ENCODE data around the gene HES5. TPM values are rescaled to one million over a fixed set of nuclear protein-coding genes. Genes with fewer than 3 reads are reported as not detected.

Gene HES5
- total RNA-seq, 2 experiments from 2014 or later = 0.21 to 0.23 TPM

DNA sequence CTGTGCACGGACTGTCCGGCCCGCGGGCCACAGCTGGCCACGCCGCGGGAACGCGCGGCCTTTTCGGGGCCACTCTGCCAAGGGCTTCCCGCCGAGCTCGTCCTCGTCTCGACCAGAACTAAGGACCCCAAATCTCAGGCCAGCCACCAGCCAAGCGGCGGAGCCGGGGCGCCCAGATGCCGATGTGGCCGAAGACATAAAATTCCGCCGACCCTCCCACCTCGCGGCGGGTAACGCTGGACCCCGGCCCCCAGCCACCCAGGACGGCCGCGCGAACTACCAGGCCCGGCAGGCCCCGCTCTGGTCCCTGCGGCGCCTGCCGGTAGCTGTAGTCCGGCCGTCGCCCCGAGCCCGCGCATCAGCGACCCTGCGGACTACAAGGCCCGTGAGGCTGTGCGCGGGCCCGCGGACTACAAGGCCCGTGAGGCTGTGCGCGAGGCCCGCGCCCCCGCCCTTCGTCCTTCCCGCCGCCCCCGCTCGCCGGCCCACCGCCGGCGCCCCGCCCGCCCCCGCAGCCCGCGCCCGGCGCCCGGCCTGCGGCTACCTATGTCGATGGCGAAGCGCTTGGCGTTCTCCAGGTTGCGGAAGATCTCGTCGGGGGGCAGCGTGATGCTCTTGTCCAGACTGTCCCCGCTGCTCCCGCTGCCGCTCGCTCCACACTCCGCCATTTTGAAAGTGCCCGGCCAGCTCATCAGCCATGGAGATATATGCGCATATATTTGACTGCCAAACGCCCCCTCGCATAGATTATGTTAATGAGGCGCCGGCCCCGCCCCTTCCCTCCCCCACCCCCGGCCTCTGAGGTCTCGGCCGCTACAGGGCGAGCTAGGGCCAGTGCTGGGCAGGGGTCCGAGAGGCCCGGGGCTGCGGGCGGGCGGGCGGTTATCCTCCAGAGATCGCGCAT lies 3.9 kb downstream of the HES5 start, which contains the start of gene PANK4:
Gene PANK4 (minus strand): TSS at position 677 of the 904 bp plus-strand sequence. CDS start 9 bp downstream, at position 668.
- POLR2A ChIA-PET = interaction anchor here (0.7 to 3.6 kb wide), 7 partner anchors 21 to 113 kb away, joined by 3 to 28 read pairs (median 3); partner anchors contain the start of genes PRXL2B and TNFRSF14
- CTCF ChIA-PET = interaction anchor here (0.6 to 4.3 kb wide), 6 partner anchors 17 to 331 kb away, joined by 3 to 42 read pairs (median 4); partner anchors contain the start of gene PEX10

DNA sequence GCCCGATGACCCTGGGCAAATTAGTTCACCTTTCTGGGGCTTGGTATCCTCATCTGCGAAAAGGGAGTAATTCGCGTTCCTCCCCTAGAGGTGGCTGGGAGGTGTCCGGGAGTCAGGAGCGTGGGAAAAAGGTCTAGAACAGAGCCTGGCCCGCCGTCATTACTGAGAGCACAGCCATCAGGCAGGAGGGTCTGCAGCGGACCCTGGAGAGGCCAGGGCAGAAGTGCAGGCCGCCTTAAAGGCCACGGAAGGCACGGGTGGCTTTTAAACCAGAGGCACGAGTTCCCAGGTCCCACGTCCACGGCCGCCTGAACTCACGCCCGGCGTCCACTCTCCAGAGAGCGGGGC lies 4.5 kb downstream of the HES5 start:
- CTCF ChIA-PET = interaction anchor here (1.0 to 4.3 kb wide), 5 partner anchors 22 to 385 kb away, joined by 3 to 42 read pairs (median 5); partner anchors contain the start of gene PEX10
- POLR2A ChIA-PET = interaction anchor here (0.8 to 3.6 kb wide), 5 partner anchors 22 to 110 kb away, joined by 3 to 28 read pairs (median 11); partner anchors contain the start of genes PRXL2B and TNFRSF14

DNA sequence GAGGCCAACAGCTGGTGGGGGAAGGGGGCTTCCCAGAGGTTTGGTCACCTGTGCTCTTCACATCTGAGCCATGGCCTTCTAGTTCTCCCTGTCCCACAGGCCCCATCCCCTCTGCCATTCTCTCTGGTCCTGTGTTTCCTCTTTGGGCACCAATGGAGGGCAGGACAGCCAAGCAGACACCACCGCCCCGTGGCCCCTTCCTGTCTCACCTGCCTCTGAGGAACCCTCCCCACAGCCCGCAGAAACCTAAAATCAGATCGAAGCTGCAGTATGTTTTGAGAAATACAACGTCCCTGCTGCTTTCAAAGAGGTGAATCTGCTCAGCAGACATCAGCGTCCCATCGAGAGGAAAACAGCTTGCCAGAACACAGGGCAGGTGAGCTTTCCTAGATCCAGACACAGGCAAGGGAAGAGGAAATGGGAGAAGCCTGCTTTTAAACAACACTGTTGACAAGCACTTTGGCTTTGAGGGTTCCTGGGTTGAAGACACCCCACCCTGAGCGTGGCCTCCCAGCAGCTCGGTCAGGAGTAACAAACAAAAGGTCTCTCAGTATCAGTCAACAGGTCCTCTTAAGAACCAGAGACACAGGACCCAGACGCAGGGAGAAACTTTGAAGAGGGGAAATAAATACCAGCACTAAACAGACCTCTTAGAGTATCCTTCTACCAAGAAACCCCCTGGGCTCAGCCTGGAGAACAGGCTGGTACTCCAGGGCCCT lies 6.0 kb downstream of the HES5 start:
- CTCF ChIA-PET = interaction anchor here (0.8 to 4.3 kb wide), 9 partner anchors 19 to 384 kb away, joined by 3 to 42 read pairs (median 3); no protein-coding TSS in a partner anchor
- POLR2A ChIA-PET = interaction anchor here (1.0 to 3.6 kb wide), 5 partner anchors 10 to 61 kb away, joined by 3 to 26 read pairs (median 11); partner anchors contain the start of genes PRXL2B and TNFRSF14

DNA sequence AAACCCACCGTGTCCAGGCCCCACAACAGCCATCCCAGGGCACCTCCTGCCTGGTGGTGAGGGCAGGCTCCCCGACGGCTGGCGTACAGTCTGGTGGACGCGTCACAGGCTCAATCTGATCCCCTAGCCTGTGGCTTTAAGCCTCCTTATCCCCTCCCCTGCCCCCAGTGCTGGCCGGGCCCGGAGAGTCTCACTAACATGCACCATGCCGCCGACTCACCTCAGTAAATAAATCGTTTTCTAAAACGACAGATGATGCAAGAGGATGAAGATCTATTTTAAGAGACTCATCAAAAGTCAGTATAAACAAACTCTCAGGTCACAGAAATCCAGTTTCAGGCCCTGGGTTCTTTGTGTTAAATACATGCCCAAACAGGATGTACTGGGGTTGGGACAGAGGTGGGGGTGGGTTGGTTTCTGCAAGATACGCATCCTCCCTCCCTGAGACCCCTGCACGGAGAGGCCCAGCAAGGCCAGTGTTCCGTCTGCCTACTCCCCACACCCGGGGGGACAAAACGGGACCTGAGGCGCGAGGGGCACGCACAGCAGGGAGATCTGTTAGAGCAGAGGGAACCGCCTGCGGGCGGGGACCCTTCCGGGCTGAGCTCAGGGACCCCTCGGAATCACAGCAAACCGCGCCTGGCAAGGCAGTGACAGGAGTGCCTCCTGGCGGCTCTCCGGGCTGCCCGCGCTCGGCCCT lies 6.7 kb downstream of the HES5 start:
- ChIA-PET POLR2A (interaction anchor here (1.0 to 1.5 kb wide), 3 partner anchors 11 to 35 kb away, joined by 3 to 11 read pairs (median 3); no protein-coding TSS in a partner anchor), CTCF (interaction anchor here (0.8 to 4.3 kb wide), 7 partner anchors 20 to 143 kb away, joined by 3 to 42 read pairs (median 4); no protein-coding TSS in a partner anchor)

DNA sequence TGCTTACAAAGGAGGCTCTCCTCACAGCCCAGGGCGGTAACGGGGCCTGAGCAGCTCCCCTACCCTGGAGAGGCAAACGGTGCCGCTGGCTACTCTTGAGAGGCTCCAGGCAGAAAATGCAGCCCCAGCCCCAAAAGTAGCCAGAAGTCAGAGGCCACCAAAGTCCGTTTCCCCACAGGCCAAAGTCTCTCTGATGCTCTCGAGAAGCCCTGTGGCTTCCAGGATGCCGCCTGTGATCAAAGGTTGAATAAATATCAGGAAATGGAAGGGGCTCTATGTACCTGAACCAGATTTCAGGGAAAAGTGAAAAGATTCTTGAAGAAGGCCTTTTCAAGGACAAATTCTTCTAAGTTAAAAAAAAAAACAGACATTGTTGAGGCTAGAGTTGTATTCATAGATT lies 7.8 kb downstream of the HES5 start:
- CTCF ChIA-PET = no interaction called here
- POLR2A ChIA-PET = no interaction called here

DNA sequence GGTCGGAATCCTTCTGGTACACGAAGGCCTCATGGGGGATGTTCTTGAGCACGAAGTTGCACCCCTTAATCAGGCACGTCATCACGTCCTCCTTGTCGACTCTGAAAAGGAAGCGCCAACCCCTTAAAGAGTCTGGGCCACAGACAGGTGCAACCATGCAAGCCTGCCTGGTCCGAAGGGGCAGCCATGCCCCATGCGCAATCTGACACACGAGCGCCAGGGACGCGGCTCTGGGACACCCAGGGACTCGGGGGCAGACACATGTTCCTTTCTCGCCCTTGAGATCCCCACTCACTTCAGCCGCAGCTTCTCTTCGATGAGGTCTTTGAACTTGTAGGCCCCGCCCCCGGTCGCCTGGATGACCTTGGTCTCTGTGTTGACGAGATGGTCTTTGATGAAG lies 9.3 kb downstream of the HES5 start:
- ChIA-PET POLR2A (interaction anchor here (0.6 kb wide), 1 partner anchor 59 kb away, joined by 8 read pairs; no protein-coding TSS in a partner anchor), CTCF (no interaction called here)

DNA sequence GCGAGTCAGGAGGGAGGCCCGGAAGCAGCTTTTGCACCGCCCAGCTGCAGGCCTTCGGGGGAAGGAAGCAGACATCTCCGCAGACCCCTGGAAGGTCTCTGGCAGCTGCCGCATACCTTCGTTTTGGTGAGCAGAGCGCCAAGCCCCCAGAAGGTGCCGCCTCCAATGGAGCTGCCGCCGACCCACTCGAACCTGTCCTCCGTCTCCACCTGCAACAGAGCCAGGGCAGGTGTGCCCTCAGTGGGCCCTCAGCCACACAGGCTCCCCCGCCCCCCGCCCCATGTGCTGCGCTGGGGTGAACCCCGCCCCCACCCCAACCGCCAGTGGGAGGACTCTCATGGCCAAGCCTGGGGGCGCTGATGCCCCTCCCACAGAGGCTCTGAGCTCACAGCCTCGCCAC lies 9.9 kb downstream of the HES5 start:
- POLR2A ChIA-PET = interaction anchor here (0.6 kb wide), 1 partner anchor 59 kb away, joined by 8 read pairs; no protein-coding TSS in a partner anchor
- CTCF ChIA-PET = interaction anchor here (2.0 kb wide), 1 partner anchor 28 kb away, joined by 6 read pairs; no protein-coding TSS in a partner anchor

DNA sequence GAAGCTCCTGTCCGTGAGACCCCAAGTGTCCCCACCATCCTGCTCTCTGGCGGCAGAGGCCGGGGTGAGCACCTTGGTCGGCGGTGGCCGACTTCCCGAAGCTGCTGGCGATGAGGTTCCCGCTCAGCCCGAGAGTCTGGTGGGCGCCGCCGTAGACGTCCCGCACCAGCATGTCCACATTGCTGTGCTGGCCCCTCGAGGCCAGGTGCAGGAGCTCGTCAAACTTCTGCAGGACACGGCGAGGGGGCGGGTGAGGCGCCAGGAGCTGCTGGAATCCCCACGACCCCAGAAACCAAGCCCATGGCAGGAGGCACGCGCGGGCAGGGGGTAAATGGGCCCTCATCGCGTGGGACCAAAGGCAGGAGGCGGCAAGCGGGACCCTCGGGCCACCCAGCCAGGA lies 10.3 kb downstream of the HES5 start:
- ChIA-PET POLR2A (no interaction called here), CTCF (interaction anchor here (2.0 kb wide), 1 partner anchor 28 kb away, joined by 6 read pairs; no protein-coding TSS in a partner anchor)

DNA sequence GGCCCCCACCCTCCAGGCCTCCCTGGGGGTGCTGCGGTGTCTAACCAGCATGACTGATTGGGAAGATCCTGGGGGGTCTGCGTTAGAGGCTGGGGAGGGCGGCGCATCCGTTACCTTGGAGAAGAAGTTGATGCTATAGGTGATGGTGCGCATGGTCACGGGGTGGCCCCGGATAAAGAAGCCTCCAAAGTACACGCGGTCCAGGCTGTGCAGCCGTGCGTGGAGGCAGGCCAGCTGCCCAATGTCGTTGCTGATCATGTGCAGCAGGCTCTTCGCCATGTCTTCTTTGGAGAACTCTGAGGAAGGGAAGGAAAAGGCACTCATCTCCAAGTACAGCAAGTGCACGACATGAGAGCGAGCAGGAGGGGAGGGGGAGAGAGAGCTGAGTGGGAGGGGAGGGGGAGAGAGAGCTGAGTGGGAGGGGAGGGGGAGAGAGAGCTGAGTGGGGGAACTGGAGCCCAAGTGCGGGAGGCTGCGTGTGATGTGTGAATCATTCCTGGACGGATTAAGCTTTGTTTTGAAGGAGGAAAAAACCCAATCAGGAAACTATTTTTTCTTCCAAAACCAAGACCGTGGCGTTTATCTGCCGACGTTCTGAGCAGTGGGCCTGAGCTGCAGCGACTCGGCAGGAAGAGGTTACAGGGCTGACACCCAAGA lies 10.9 kb downstream of the HES5 start:
- POLR2A ChIA-PET = no interaction called here
- CTCF ChIA-PET = interaction anchor here (2.0 kb wide), 1 partner anchor 29 kb away, joined by 6 read pairs; no protein-coding TSS in a partner anchor

DNA sequence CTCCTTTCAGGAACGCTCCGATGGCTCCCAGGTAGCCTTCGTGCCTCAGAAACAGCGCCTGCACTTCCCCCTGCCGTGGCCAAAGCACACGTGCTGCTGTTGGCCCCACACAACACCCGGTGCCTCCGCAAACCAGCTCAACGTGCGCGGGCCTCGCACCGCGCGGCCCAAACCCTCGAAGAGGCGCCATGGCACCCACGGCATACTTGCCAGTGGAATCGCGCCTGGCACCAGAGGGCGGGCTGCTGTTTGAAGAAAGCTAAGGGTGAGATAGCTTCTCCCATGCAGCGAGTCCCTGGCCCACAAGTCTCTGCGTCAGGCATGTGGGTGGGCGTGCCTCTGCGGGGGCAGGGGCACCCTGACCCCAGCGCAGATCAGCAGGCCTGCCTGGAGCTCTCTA lies 11.5 kb downstream of the HES5 start:
- ChIA-PET CTCF (interaction anchor here (2.0 kb wide), 1 partner anchor 29 kb away, joined by 6 read pairs; no protein-coding TSS in a partner anchor), POLR2A (no interaction called here)

DNA sequence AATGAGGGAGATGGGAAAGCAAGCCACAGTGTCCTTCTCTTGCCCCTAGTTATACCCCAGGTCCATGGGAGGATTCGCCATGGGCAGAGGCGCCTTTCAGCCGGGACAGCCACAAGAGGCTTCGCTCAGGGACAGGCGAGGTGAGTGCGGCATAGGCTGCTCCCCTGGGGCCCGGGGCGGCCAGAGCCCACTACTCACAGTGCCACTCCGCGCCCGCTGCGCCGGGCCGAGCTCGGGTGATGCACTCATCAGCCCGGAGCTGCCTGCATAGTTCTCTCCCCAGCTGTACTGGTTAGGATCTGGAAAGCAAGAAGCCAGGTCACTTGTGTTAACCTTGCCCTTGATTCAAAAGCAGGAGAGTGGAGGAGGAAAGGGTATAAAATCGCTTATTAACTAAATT lies 12.1 kb downstream of the HES5 start:
- POLR2A ChIA-PET = no interaction called here
- CTCF ChIA-PET = interaction anchor here (2.0 kb wide), 1 partner anchor 30 kb away, joined by 6 read pairs; no protein-coding TSS in a partner anchor

DNA sequence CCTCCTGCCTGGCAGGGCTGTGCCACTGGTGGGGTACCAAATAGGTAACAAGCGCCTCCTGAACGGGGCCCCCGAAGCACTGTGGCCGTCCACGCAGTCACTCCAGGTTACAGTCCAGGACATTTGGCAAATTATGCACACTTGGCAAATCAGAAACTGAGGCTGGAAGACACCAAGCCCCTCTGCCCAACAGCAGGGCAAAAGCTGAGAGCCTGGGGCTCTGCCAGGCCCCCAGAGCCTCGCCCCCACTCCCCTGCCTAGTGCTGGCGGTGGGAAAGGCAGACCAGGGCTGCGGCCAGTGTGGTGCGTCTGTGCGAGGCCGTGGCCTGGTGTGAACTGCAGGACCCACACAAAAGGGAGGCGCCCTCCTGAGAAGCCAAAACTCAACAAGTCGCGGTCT lies 13.1 kb downstream of the HES5 start:
- POLR2A ChIA-PET = no interaction called here
- CTCF ChIA-PET = no interaction called here

DNA sequence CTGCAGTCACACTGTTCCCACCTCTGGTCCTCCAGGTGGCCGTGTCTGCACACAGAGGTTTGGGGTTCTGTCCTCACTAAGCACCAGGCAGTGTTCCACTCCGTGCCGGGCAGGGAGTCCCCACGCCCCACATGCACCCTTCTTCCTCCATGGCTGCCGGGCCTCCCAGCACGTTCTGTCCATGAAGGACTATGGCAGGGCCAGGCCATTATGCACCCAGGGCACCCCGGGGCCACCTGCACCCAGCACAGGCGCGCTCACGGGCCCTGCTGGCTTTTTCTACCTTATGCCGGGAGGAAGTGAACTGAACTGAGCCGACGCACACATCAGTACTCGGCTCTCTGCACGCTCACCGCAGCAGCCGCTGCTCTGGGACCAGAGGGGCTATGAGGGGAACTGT lies 13.9 kb downstream of the HES5 start:
- POLR2A ChIA-PET = no interaction called here
- CTCF ChIA-PET = no interaction called here

DNA sequence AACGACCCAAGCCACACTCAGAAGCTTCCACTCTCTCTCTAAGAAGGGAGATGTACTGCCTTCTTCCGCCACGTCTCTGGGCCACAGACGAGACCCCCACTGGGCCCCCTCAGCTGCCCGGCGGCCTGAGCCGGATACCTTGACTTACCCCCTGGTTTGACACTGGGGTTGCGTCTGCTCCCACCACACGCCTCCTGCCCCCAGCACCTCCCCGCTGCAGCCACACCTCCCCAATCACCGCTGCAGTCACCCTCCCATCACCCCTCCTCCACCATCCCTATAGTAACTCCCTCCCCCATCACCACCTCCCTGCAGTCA lies 14.3 kb downstream of the HES5 start:
- ChIA-PET POLR2A (no interaction called here), CTCF (no interaction called here)

DNA sequence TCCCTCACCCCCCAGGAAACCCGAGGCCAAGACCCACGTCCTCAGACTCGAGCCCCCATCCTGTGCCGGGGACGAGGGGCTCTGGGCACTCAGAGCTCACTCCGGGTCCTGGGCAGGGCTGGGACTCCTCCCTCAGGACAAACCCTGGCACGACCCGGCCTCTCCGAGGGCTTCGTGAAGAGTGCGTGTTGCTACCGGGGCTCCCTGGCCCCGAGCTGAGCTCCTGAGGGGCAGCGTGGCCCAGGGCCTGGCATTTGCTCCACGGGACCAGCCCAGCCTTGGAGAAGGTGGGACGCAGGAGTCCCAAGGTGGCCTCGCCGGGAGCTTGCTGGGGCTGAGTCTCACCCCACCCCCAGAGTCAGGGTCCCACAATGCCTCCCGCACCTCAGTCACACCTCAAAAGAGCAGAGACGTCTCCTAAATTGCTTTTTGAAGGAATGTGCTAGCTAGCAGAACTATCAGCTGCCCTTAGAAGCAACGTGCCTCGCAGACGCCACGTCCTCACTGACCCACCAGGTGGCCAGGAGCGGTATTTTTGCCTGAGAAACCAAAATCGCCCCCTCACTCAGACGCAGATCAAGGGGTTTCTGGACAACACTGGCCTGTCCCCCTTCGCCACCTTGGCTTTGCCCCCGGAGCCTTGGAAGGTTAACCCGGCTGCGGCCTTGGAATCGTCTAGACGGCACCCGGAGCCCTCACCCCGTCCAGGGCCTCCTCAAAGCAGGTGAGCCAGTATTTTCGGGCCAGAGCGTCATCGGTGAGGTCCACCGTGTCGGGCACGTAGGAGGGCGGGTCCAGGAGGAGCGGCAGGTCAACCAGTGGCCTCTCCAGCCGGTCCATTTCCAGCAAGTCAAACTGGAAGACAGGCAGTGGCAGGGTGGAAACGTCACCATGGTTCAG lies 14.9 kb downstream of the HES5 start:
- POLR2A ChIA-PET = interaction anchor here (0.5 kb wide), 1 partner anchor 355 kb away, joined by 3 read pairs; no protein-coding TSS in a partner anchor

DNA sequence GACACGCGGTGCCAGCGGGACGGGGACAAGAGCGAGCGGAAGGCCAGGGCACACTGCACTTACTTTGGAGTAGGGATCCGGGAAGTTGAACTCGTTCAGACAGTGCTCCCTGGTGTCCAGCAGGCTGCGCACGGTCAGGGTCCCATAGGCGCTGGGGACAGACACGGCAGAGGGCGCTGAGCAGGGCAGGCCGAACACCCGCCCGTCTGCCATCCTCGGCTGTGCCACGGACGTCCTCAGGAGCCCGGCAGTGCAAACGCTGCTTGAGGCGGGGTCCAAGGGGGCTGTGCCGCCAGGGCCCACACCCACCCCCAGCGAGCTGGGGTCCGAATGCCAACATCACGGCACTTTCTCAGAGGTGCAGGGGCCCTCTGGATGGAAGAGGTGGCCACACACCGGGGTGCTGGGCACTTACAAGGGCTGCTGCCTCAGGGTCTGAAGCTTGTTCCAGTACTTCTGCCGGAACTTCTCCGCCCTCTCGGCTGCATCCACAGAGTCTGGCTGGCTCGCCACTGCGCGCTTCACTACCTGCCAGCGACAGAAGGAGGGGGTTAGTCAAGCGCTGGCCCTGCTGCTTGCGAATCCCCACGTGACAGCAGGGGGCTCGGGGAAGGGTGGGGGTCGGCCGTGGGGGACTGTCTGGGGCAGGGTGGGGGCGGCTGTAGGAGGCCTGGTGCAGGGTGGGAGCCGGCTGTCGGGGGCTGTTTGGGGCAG lies 16.0 kb downstream of the HES5 start:
- ChIA-PET CTCF (interaction anchor here (0.6 kb wide), 1 partner anchor 294 kb away, joined by 3 read pairs; no protein-coding TSS in a partner anchor), POLR2A (interaction anchor here (0.7 kb wide), 1 partner anchor 156 kb away, joined by 4 read pairs; no protein-coding TSS in a partner anchor)

More for the DNA sequence above, 14.9 kb downstream of the HES5 start:
- CTCF ChIA-PET = interaction anchor here (0.6 kb wide), 1 partner anchor 295 kb away, joined by 3 read pairs; no protein-coding TSS in a partner anchor

All from activated CD8-positive, alpha-beta memory T cell treated with anti-CD3 and anti-CD28 coated beads for 36 hours (primary cell).